ENCODE results near the gene CBARP. TPM values are rescaled to one million over a fixed set of nuclear protein-coding genes. Genes with fewer than 3 reads are reported as not detected.
A peak's percentile ranks its signal among the peaks of the same experiment; 100 is the strongest.
"Not testable (repeated sequence)": the region's sequence is repeated elsewhere in the genome, so short reads cannot be mapped to it uniquely, and the experiment has no call there.

The CBARP gene
- polyA plus RNA-seq, 1 donor, result 1.4 TPM

GRCh38 chr19:1213391-1214286, 24.2 kb downstream of the CBARP start:
- no peak for DNase-seq

GRCh38 chr19:1211494-1212234, 26.1 kb downstream of the CBARP start:
- DNase-seq, result no peak

- DNase-seq, result no peak
Observed at GRCh38 chr19:1210227-1210538, 27.6 kb downstream of the CBARP start.

GRCh38 chr19:1208830-1209229, 29.0 kb downstream of the CBARP start:
- not testable (repeated sequence) for DNase-seq

GRCh38 chr19:1206864-1207450, 30.8 kb downstream of the CBARP start:
- no peak for DNase-seq

- no peak for DNase-seq
Observed at GRCh38 chr19:1206150-1206863, 31.5 kb downstream of the CBARP start.

- peak; percentile 96 for DNase-seq
Observed at GRCh38 chr19:1205114-1206099, 32.4 kb downstream of the CBARP start, which contains the start of gene STK11. STK11 (plus strand) TSS chr19:1205778; CDS start chr19:1206914, 1,136 bp downstream.

GRCh38 chr19:1200614-1201013, 37.2 kb downstream of the CBARP start:
- not testable (repeated sequence) for DNase-seq

GRCh38 chr19:1199531-1199930, 38.3 kb downstream of the CBARP start:
- DNase-seq, result no peak

- no peak for DNase-seq
Observed at GRCh38 chr19:1189419-1189818, 48.4 kb downstream of the CBARP start.

GRCh38 chr19:1183543-1184172, 54.1 kb downstream of the CBARP start:
- no peak for DNase-seq

GRCh38 chr19:1182727-1183126, 55.1 kb downstream of the CBARP start:
- no peak for DNase-seq

GRCh38 chr19:1182068-1182467, 55.7 kb downstream of the CBARP start:
- DNase-seq, result no peak

- DNase-seq, result no peak
Observed at GRCh38 chr19:1181606-1182005, 56.2 kb downstream of the CBARP start.

Other genes starting within 250 kb of the CBARP start
- gene GRIN3B, start 237.6 kb downstream of the CBARP start, polyA plus RNA-seq (ENCODE audit: insufficient read length), result 0.71 TPM
- gene TMEM259, start 216.9 kb downstream of the CBARP start, polyA plus RNA-seq (ENCODE audit: insufficient read length), result 92.5 TPM
- gene RNU6-2, start 216.5 kb downstream of the CBARP start, polyA plus RNA-seq (ENCODE audit: insufficient read length), result not detected
- gene CNN2, start 211.4 kb downstream of the CBARP start, polyA plus RNA-seq (ENCODE audit: insufficient read length), result 164 TPM
- 7.6 TPM for gene ABCA7, start 197.9 kb downstream of the CBARP start, polyA plus RNA-seq (ENCODE audit: insufficient read length)
- 7.2 TPM for gene ARHGAP45, start 170.8 kb downstream of the CBARP start, polyA plus RNA-seq (ENCODE audit: insufficient read length)
- gene POLR2E, start 142.6 kb downstream of the CBARP start, polyA plus RNA-seq (ENCODE audit: insufficient read length), result 130 TPM
- 224 TPM for gene GPX4, start 134.0 kb downstream of the CBARP start, polyA plus RNA-seq (ENCODE audit: insufficient read length)
- gene SBNO2, start 63.7 kb downstream of the CBARP start, polyA plus RNA-seq (ENCODE audit: insufficient read length), result 15.1 TPM
- 56.2 TPM for gene STK11, start 32.2 kb downstream of the CBARP start, polyA plus RNA-seq (ENCODE audit: insufficient read length)
- gene ATP5F1D, start 3.7 kb upstream of the CBARP start, polyA plus RNA-seq (ENCODE audit: insufficient read length), result 76.3 TPM
- gene MIDN, start 10.6 kb upstream of the CBARP start, polyA plus RNA-seq (ENCODE audit: insufficient read length), result 43.8 TPM
- 895 TPM for gene CIRBP, start 31.3 kb upstream of the CBARP start, polyA plus RNA-seq (ENCODE audit: insufficient read length)
- 16.2 TPM for gene FAM174C, start 37.5 kb upstream of the CBARP start, polyA plus RNA-seq (ENCODE audit: insufficient read length)
- 1.4 TPM for gene EFNA2, start 47.9 kb upstream of the CBARP start, polyA plus RNA-seq (ENCODE audit: insufficient read length)
- gene NDUFS7, start 145.9 kb upstream of the CBARP start, polyA plus RNA-seq (ENCODE audit: insufficient read length), result 40.2 TPM
- gene GAMT, start 163.5 kb upstream of the CBARP start, polyA plus RNA-seq (ENCODE audit: insufficient read length), result 25.7 TPM
- 91.8 TPM for gene DAZAP1, start 169.6 kb upstream of the CBARP start, polyA plus RNA-seq (ENCODE audit: insufficient read length)
- gene RPS15, start 200.4 kb upstream of the CBARP start, polyA plus RNA-seq (ENCODE audit: insufficient read length), result 539 TPM
- gene APC2, start 212.1 kb upstream of the CBARP start, polyA plus RNA-seq (ENCODE audit: insufficient read length), result 1.3 TPM
- gene C19orf25, start 241.2 kb upstream of the CBARP start, polyA plus RNA-seq (ENCODE audit: insufficient read length), result 19.5 TPM